ENCODE results near the gene HNF4A. TPM values are rescaled to one million over a fixed set of nuclear protein-coding genes. Genes with fewer than 3 reads are reported as not detected.
A peak's percentile ranks its signal among the peaks of the same experiment; 100 is the strongest.

The HNF4A gene
- total and polyA plus RNA-seq, 2 of the 13 experiments (the other 11 are each of a cell fraction or from before 2014, with no cell fraction given), result 80.9 to 169 TPM

GRCh38 chr20:44461142-44461802 lies 105.8 kb downstream of the HNF4A start (continued):
- no peak for TF ChIP-seq NR2F2 (IDR thresholded peaks at IDR 0.05; ENCODE audit: borderline replicate concordance, low read depth)
- TF ChIP-seq ZNF644 (CRISPR knock-in tag; IDR thresholded peaks at IDR 0.05; ENCODE audit: low read depth), result no peak
- peak; percentile 71 for TF ChIP-seq GATAD2A (CRISPR knock-in tag; IDR thresholded peaks at IDR 0.05)
- no peak for TF ChIP-seq KMT2B (CRISPR knock-in tag; IDR thresholded peaks at IDR 0.05)
- no peak for TF ChIP-seq TIGD3 (CRISPR knock-in tag; IDR thresholded peaks at IDR 0.05; ENCODE audit: borderline replicate concordance)
- peak; percentile 76 for TF ChIP-seq HDAC1 (CRISPR knock-in tag; IDR thresholded peaks at IDR 0.05)
- TF ChIP-seq ZNF205 (CRISPR knock-in tag; IDR thresholded peaks at IDR 0.05), result no peak; the same call in 1 of the 2 replicates
- TF ChIP-seq ZNF567 (CRISPR knock-in tag; IDR thresholded peaks at IDR 0.05; ENCODE audit: borderline replicate concordance), result no peak
- TF ChIP-seq MXI1 (IDR thresholded peaks at IDR 0.05; ENCODE audit: borderline replicate concordance, low read depth, low read length), result no peak
- no peak for TF ChIP-seq ZNF747 (CRISPR knock-in tag; IDR thresholded peaks at IDR 0.05; ENCODE audit: borderline replicate concordance)
- no peak for TF ChIP-seq ATF6 (CRISPR knock-in tag; conservative IDR thresholded peaks at IDR 0.05)
- no peak for TF ChIP-seq ZUFSP (CRISPR knock-in tag; IDR thresholded peaks at IDR 0.05; ENCODE audit: borderline replicate concordance)
- TF ChIP-seq LCORL (IDR thresholded peaks at IDR 0.05), result peak; percentile 11; the same call in 1 of the 2 replicates
- TF ChIP-seq LCORL (CRISPR knock-in tag; IDR thresholded peaks at IDR 0.05), result peak; percentile 46
- no peak; the same call in 1 of the 2 replicates for TF ChIP-seq MXD4 (CRISPR knock-in tag; IDR thresholded peaks at IDR 0.05)
- TF ChIP-seq RFXAP (CRISPR knock-in tag; IDR thresholded peaks at IDR 0.05; ENCODE audit: borderline replicate concordance), result no peak
- TF ChIP-seq POLR2A (IDR thresholded peaks at IDR 0.05; ENCODE audit: insufficient read depth in 1 of 2, low read depth in 2 of 2, low read length in 2 of 2), result no peak
- TF ChIP-seq ZFP36L1 (CRISPR knock-in tag; IDR thresholded peaks at IDR 0.05), result no peak
- TF ChIP-seq ISL2 (CRISPR knock-in tag; IDR thresholded peaks at IDR 0.05), result peak; percentile 78
- no peak for TF ChIP-seq SIN3A (IDR thresholded peaks at IDR 0.05; ENCODE audit: borderline replicate concordance, low read depth, low read length)
- no peak for TF ChIP-seq ZBTB26 (CRISPR knock-in tag; IDR thresholded peaks at IDR 0.05; ENCODE audit: borderline replicate concordance)
- TF ChIP-seq ZNF281 (CRISPR knock-in tag; IDR thresholded peaks at IDR 0.05; ENCODE audit: borderline replicate concordance), result no peak
- no peak for TF ChIP-seq U2AF1 (optimal IDR thresholded peaks at IDR 0.05; ENCODE audit: low read depth, low read length)
